Measurements from ENCODE around the gene ANG.
"Not testable (repeated sequence)": the region's sequence is repeated elsewhere in the genome, so short reads cannot be mapped to it uniquely, and the experiment has no call there.

The ANG gene

DNA sequence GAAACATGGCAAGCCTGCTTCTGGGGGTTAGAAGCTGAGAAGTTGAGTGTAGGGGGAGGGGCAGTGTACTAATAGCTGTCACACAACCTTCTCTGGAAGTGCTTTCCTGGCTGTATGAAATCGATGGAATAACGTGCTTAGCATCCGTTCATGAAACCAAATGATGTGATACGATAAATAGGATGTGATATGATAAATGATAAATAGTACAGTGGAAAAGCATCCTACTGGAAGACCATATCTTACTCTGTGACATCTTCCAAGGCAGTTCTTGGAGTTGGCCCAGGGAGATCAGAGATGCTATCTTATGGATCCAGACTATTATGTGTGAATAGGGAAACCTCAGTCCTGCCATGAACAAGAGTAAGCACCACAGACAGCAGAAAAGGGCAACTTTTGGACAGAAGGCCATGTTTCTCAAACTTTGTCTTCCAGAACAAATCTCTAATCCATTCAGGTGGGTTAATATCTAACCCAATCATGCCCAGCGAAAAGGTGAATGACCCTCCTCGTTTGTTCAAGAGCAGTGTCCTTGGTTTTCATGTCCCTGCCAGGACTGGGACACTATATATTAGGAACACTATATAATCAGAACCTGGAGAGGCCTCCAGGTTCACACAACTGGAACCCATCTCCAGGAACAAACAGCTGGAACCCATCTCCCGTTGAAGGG is at the start of gene ANG:
ANG (plus strand) TSS at position 598 of the 673 bp plus-strand sequence. CDS start 4,801 bp downstream, outside the sequence.
- in situ Hi-C loops (cut with MboI; ENCODE audit: low sequenced_read_pairs) = no loop called here

- in situ Hi-C loops (cut with MboI; ENCODE audit: low sequenced_read_pairs) = no loop called here
Observed at GRCh38 chr14:20641591-20641990, 47.0 kb upstream of the ANG start, which contains the start of gene OR6S1. Gene OR6S1, minus strand, starts transcription at chr14:20641691. Its CDS starts 0 bp downstream, at chr14:20641691.

GRCh38 chr14:20642182-20642581 is 46.4 kb upstream of the ANG start:
- in situ Hi-C loops (cut with MboI; ENCODE audit: low sequenced_read_pairs) = no loop called here

- in situ Hi-C loops (cut with MboI; ENCODE audit: low sequenced_read_pairs) = not testable (repeated sequence)
Observed at GRCh38 chr14:20642755-20643154, 45.8 kb upstream of the ANG start.

- in situ Hi-C loops (cut with MboI; ENCODE audit: low sequenced_read_pairs) = no loop called here
Observed at GRCh38 chr14:20644520-20644919, 44.0 kb upstream of the ANG start.

DNA sequence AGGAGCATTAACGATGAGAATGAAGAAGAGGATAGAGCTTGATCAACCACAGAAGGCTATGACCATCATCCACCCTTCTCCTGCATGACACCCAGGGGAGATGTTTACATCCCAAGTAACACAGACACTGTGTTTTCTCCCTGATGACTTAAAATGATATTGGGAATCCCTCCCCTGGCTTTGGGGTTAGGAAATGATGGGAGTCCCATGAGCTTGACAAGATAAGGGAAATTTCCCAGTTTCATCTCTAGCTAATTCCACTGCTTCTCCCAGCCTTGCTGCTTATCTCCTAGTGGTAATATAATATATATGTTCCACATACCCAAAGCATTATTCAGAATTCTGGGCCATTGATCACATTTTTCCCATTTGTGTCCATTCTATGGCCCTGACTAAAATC is 43.1 kb upstream of the ANG start:
- in situ Hi-C loops (cut with MboI; ENCODE audit: low sequenced_read_pairs) = no loop called here

DNA sequence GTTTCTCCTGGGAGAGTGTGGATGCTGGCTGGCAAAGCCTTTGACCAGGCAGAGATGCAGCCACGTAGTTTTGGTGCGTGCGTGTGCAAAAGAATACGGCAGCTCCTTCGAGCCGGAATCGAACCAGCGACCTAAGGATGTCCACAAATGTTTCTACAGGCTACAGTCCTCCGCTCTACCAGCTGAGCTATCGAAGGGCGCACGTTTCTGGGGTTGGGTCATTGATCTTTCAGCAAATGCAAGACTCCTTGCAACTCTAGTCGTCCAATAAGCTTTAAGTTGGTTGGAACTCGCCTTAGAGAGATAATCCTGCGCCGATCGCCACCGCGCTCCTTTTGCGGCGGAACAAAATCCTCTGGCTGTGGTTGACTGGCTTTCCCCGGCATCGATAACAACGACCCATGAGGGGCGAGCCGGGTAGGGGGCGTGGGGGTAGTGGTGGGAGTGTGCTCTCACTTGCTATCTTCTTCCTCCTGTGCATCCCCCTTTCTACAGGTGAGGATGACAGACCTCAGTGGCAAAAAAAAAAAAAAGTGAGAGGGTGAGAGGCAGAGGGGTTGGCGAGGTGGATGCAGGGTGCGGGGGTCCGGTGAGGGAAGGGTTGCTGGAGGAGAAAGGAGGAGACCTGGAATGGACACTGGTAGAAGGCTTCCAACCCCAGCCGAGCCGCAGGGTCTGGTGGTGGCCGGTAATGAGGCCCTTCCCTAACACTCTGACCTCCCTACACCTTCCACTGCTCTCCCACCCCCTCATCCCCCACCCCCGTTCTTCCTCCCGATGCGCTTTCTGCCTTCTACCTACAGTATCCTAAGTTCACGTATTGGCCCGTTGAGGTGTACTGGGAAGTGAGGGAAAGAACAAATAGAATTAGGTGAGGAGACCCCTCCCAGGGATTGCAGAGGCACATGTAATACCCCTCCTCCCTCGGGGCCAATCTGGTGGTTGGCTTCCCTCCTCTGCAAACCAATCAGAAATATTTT is 35.3 kb upstream of the ANG start:
- in situ Hi-C loops (cut with MboI; ENCODE audit: low sequenced_read_pairs) = no loop called here

DNA sequence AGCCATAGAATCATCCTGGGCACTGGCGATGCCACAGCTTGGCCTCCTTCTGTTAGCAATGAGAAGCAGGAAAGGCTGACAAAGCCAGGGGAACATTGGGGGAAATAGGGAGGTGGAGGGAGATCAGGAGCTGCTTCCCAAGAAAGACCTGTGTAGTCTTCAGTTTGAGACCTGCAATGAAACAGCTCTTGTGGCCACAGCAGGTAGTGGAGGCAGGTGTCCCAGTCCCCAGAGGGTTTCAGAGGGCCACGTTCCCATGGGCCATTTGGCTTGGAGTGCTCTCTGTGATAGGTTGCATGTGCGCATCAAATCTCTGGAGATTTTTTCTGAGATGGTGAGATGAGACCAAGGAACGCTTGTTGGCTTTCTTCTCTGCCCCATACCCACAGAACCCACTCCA is 32.7 kb upstream of the ANG start:
- in situ Hi-C loops (cut with MboI; ENCODE audit: low sequenced_read_pairs) = no loop called here

DNA sequence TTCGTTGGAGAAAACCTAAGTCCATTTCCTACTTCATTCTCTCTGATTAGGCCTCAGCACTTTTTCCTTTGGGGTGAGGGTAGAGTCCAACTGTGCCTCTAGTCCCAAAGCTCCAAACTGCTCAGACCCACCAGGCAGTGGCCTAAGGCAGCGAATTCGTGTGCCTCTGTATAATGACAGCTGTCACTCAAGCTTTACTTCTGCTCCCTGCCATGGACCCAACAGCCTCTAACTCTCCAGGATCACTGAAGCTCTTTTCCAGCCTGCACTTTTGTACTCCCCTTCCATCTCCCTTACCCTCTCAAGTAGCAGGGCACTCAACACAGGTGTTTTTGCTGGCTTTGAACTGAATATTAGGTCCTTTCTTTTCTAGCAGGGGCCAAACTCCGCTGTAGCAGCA is 32.3 kb upstream of the ANG start:
- in situ Hi-C loops (cut with MboI; ENCODE audit: low sequenced_read_pairs) = no loop called here

GRCh38 chr14:20657216-20658211 is 31.1 kb upstream of the ANG start:
- in situ Hi-C loops (cut with MboI; ENCODE audit: low sequenced_read_pairs) = no loop called here

DNA sequence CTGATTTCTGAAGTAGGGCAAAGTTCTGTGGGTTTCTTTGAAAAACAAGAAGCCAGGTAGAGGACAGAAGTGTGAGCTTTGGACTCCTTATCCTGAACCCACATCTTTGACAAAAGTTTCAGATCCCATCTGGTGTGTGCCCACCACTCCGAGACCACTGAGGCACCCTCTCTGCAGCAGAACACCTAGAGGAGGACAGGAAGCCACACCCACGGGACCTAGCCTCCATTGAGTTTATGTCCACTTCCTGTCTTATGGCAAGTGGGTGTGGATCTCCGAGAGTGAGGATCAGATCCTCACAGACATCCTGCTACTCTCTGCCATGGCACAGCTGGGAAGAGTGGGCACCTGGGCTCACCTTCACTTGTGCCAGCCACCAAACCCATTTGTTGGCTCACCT is 30.3 kb upstream of the ANG start:
- in situ Hi-C loops (cut with MboI; ENCODE audit: low sequenced_read_pairs) = no loop called here

DNA sequence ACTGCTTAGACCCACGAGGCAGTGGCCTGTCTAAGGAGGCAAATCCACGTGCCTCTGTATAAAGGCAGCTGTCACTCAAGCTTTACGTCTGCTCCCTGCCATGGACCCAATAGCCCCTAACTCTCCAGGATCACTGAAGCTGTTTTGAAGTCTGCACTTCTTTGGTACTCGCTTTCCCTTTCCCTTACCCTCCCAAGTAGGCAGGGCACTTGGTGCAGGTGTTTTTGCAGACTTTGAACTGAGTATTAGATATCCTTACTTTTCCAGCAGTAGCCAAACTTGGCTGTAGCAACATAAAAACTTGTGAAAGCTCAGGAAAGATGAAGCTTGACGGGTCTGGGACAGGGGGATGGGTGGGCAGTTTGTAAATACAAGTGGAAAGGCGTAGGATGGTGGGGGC is 29.2 kb upstream of the ANG start:
- in situ Hi-C loops (cut with MboI; ENCODE audit: low sequenced_read_pairs) = no loop called here

GRCh38 chr14:20659813-20660395 is 28.7 kb upstream of the ANG start:
- in situ Hi-C loops (cut with MboI; ENCODE audit: low sequenced_read_pairs) = no loop called here

DNA sequence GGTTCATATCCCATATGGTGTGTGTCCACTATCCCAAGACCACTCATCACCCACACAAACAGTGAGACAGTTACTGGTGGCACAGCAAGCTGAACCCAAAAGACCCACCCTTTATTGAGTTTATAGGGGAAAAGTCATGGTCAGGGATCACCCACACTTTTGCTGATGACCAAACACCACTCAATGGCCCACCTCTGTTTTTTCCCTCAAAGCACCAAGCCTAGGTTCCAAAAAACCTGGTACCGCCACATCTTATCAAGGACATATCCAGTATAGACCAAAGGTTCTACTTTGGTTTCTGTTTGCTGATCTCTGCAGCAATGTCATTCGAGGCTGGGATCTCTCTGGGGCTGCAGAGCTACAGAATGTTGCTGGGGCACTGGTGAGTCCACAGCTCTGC is 27.4 kb upstream of the ANG start:
- in situ Hi-C loops (cut with MboI; ENCODE audit: low sequenced_read_pairs) = no loop called here

DNA sequence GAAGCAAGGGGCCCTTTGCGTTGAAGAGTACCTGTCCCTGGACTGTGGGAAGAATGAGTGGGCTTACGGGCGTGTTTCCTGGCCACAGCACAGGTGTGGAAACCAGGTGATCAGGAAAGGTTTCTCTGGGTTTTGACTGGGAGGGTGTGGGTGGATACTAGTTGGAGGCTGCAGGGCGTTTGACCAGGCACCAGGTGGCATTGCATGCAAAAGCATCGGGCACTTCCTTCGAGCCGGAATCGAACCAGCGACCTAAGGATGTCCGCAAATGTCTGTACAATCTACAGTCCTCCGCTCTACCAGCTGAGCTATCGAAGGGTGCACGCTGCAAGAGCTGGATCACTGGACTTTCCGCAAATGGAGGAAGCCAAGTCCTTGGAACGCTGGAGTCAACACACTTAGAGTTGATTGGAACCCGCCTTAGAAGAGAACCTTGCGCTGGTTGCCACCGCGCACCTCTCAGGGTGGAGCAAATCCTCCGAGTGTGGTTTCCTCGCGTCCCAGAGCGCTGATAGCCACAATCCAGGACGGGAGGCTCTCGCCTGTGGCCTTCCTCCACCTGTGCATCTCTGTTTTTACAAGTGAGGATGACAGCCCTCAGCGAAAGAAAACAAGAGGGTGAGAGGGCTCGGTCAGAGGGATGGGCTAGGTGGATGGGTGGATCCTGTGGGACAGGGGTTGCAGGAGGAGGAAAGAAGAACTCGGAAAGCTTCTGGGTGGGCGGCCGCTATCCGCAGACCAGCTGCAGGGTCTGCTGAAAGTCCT is 25.4 kb upstream of the ANG start:
- in situ Hi-C loops (cut with MboI; ENCODE audit: low sequenced_read_pairs) = no loop called here

GRCh38 chr14:20666400-20666961 is 22.1 kb upstream of the ANG start:
- in situ Hi-C loops (cut with MboI; ENCODE audit: low sequenced_read_pairs) = not testable (repeated sequence)

GRCh38 chr14:20667957-20668356 is 20.6 kb upstream of the ANG start:
- in situ Hi-C loops (cut with MboI; ENCODE audit: low sequenced_read_pairs) = no loop called here

DNA sequence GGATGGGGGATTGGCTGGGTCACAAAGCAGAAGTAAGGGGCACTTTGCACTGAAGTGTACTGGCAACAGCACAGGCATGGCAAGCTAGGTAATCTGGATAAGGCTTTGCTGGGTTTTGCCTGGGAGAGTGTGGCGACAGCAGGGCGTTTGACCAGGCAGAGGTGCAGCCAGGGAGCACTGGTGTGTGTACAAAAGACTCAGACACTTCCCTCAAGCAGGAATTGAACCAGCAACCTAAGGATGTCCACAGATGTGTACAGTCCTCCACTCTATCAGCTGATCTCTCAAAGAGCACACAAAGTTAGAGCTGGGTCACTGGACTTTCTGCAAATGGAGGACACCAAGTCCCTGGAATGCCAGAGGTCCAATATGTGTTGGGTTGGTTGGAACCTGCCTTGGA is 19.6 kb upstream of the ANG start:
- in situ Hi-C loops (cut with MboI; ENCODE audit: low sequenced_read_pairs) = no loop called here

DNA sequence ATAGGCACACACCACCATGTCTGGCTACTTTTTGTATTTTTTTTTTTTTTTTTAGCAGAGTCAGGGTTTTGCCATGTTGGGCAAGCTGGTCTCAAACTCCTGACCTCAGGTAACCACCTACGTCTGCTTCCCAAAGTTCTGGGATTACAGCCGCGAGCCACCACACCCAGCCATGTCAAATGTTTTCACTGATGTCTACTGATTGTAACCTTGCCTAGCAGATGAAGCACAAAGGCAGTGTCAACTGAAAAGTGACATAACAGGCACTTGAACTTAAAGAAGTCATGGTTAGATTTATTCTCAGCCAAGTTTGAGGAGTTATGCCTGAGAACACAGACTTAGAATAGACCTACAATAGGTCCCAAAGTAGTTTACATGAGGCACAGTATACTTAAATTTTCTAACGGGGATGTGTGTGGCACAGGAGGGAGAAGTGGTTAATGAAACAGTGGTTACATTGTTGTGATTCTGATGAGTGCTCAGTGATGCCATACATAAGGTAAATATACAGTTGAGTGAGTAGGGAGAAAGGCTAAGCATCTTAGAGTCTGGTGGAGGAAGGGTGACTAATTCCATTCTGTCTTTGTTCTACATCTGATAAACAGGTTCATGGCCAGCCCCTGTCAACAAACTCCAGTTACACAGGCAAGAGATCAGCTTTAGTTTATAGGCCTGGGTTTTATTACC is 16.8 kb upstream of the ANG start:
- in situ Hi-C loops (cut with MboI; ENCODE audit: low sequenced_read_pairs) = no loop called here
